MM.1S (cell line): ENCODE results near the gene LTBP1.
"Not testable (repeated sequence)": the region's sequence is repeated elsewhere in the genome, so short reads cannot be mapped to it uniquely, and the experiment has no call there.

Source experiments
- DNase-seq: peaks from one replicate; pipeline ENCODE4 v3.0.0-alpha.2; 2015
- H2AFZ ChIP-seq: fragments of 300-600 bp; sonication (generic); 2 replicates; pipeline ENCODE4 v1.6.0; 2016; ENCODE audit warnings: antibody characterized with exemption, low read length
- H3F3A ChIP-seq: fragments of 300-600 bp; sonication (generic); 2 replicates; pipeline ENCODE4 v1.6.1; 2016; ENCODE audit warnings: mild to moderate bottlenecking, antibody characterized with exemption, low read length, moderate library complexity, mixed read lengths; ENCODE audit not compliant: insufficient read depth
- H3K27ac ChIP-seq: fragments of 300-600 bp; sonication (generic); 2 replicates; pipeline ENCODE4 v1.5.1; 2016; ENCODE audit warnings: mild to moderate bottlenecking, low read length
- H3K27me3 ChIP-seq: fragments of 300-600 bp; sonication (generic); replicated peaks from 2 replicates; pipeline ENCODE4 v1.6.0; 2016; ENCODE audit warnings: low read length; ENCODE audit not compliant: insufficient read depth
- H3K36me3 ChIP-seq: fragments of 300-600 bp; sonication (generic); replicated peaks from 2 replicates; pipeline ENCODE4 v1.6.1; 2016; ENCODE audit warnings: mild to moderate bottlenecking, low read length, mixed read lengths; ENCODE audit not compliant: insufficient read depth
- H3K4me1 ChIP-seq: fragments of 300-600 bp; sonication (generic); 2 replicates; pipeline ENCODE4 v1.6.1; 2016; ENCODE audit warnings: low read length, mixed read lengths
- H3K4me2 ChIP-seq: fragments of 300-600 bp; sonication (generic); 2 replicates; pipeline ENCODE4 v1.6.0; 2016; ENCODE audit warnings: low read depth, low read length
- H3K4me3 ChIP-seq: fragments of 300-600 bp; sonication (generic); 2 replicates; pipeline ENCODE4 v1.5.1; 2016; ENCODE audit warnings: low read length, mixed read lengths
- H3K79me2 ChIP-seq: fragments of 300-600 bp; sonication (generic); 2 replicates; pipeline ENCODE4 v1.6.1; 2016; ENCODE audit warnings: mixed run types, low read length, mixed read lengths
- H3K9ac ChIP-seq: fragments of 300-600 bp; sonication (generic); 2 replicates; pipeline ENCODE4 v1.6.1; 2016; ENCODE audit warnings: low read length, mixed read lengths
- H3K9me2 ChIP-seq: fragments of 300-600 bp; sonication (generic); replicated peaks from 2 replicates; pipeline ENCODE4 v1.6.1; 2016; ENCODE audit warnings: mild to moderate bottlenecking, low read length, mixed read lengths; ENCODE audit not compliant: insufficient read depth
- H3K9me3 ChIP-seq: fragments of 300-600 bp; sonication (generic); replicated peaks from 2 replicates; pipeline ENCODE4 v1.6.1; 2016; ENCODE audit warnings: mild to moderate bottlenecking, low read length, mixed read lengths; ENCODE audit not compliant: insufficient read depth
- H4K20me1 ChIP-seq: fragments of 300-600 bp; sonication (generic); 2 replicates; pipeline ENCODE4 v1.6.1; 2016; ENCODE audit warnings: mild to moderate bottlenecking, low read length, moderate library complexity, mixed read lengths; ENCODE audit not compliant: insufficient read depth
- CTCF ChIP-seq: fragments of 300-600 bp; sonication (generic); IDR thresholded peaks from 2 replicates; pipeline ENCODE4 v1.5.1; 2016; ENCODE audit warnings: antibody characterized with exemption, low read length, mixed read lengths
- EZH2 ChIP-seq: fragments of 300-600 bp; sonication (generic); optimal IDR thresholded peaks from 2 replicates; pipeline ENCODE3; 2017; ENCODE audit warnings: low read depth, mild to moderate bottlenecking, antibody characterized with exemption, low read length, mixed read lengths
- EZH2phosphoT487 ChIP-seq: fragments of 300-600 bp; sonication (generic); IDR thresholded peaks from 2 replicates; pipeline ENCODE4 v1.6.1; 2018; ENCODE audit warnings: antibody characterized with exemption, low read length

The LTBP1 gene

GRCh38 chr2:32910883-32911598 is 35.7 kb upstream of the LTBP1 start:
- H3K9ac ChIP-seq = no peak overlapping the region
- peaks cover 13% of the 10 kb centered on the region for H3K4me1 ChIP-seq
- H3K4me3 ChIP-seq = peak overlapping the region; percentile 5; the same call in 1 of the 2 replicates
- H3K9me3 ChIP-seq = no peaks in the 10 kb centered on the region
- no peaks in the 10 kb centered on the region for H3K27me3 ChIP-seq
- no peaks in the 10 kb centered on the region for H3K79me2 ChIP-seq
- peak overlapping the region; percentile 40 for H3K4me2 ChIP-seq
- peak overlapping the region; percentile 26; the same call in 1 of the 2 replicates for H3K27ac ChIP-seq
- no peak overlapping the region for H2AFZ ChIP-seq
- H3K36me3 ChIP-seq = no peaks in the 10 kb centered on the region
- no peaks in the 10 kb centered on the region for H3K9me2 ChIP-seq
- H4K20me1 ChIP-seq = no peaks in the 10 kb centered on the region
- DNase-seq = peak; percentile 85
- peaks cover 9% of the 10 kb centered on the region; the same call in 1 of the 2 replicates for H3F3A ChIP-seq
- no peak for TF ChIP-seq EZH2phosphoT487
- TF ChIP-seq EZH2 = no peak
- TF ChIP-seq CTCF = no peak

- no peak for DNase-seq
- Histone ChIP-seq H3K27ac (no peak overlapping the region), H3K9ac (no peak overlapping the region), H3K27me3 (0 out of 2 replicates have a peak, but pooled peaks cover 5% of the 10 kb centered on the region), H3K4me2 (no peak overlapping the region), H4K20me1 (no peaks in the 10 kb centered on the region), H3K9me2 (no peaks in the 10 kb centered on the region), H3F3A (peaks cover 6% of the 10 kb centered on the region; the same call in 1 of the 2 replicates), H3K4me3 (no peak overlapping the region), H3K4me1 (peaks cover 7% of the 10 kb centered on the region), H3K79me2 (no peaks in the 10 kb centered on the region), H3K9me3 (no peaks in the 10 kb centered on the region), H2AFZ (no peak overlapping the region), H3K36me3 (no peaks in the 10 kb centered on the region)
- TF ChIP-seq EZH2 (no peak), EZH2phosphoT487 (no peak), CTCF (no peak)
Measured at GRCh38 chr2:32915694-32916093, 31.1 kb upstream of the LTBP1 start.

GRCh38 chr2:32918774-32919173 is 28.0 kb upstream of the LTBP1 start:
- Histone ChIP-seq H3K9ac (no peak overlapping the region), H4K20me1 (no peaks in the 10 kb centered on the region), H3K36me3 (no peaks in the 10 kb centered on the region), H3K27ac (no peak overlapping the region), H3K9me2 (no peaks in the 10 kb centered on the region), H3K4me3 (no peak overlapping the region), H2AFZ (no peak overlapping the region), H3K79me2 (no peaks in the 10 kb centered on the region), H3K4me1 (no peaks in the 10 kb centered on the region), H3K9me3 (no peaks in the 10 kb centered on the region), H3K4me2 (no peak overlapping the region), H3K27me3 (0 out of 2 replicates have a peak, but pooled peaks cover 5% of the 10 kb centered on the region), H3F3A (no peaks in the 10 kb centered on the region)
- TF ChIP-seq CTCF = no peak
- no peak for TF ChIP-seq EZH2
- TF ChIP-seq EZH2phosphoT487 = no peak
- no peak for DNase-seq

- H3K9me2 ChIP-seq, H4K20me1 ChIP-seq, DNase-seq, H3K4me2 ChIP-seq, H3K27me3 ChIP-seq, H3K79me2 ChIP-seq, H3K9me3 ChIP-seq, H3K9ac ChIP-seq, H2AFZ ChIP-seq, H3K36me3 ChIP-seq, H3K4me1 ChIP-seq, H3K4me3 ChIP-seq, H3F3A ChIP-seq, H3K27ac ChIP-seq: not testable (repeated sequence)
Measured at GRCh38 chr2:32919901-32920300, 26.9 kb upstream of the LTBP1 start.

GRCh38 chr2:32921486-32921885 is 25.3 kb upstream of the LTBP1 start:
- H3K79me2 ChIP-seq, H3K9me3 ChIP-seq, H3K27me3 ChIP-seq, H2AFZ ChIP-seq, H3K4me3 ChIP-seq, H3K9me2 ChIP-seq, H4K20me1 ChIP-seq, H3F3A ChIP-seq, H3K4me1 ChIP-seq, DNase-seq, H3K27ac ChIP-seq, H3K4me2 ChIP-seq, H3K9ac ChIP-seq, H3K36me3 ChIP-seq: not testable (repeated sequence)
